SK-N-SH (cell line): ENCODE measurements around the gene RNF167. TPM values are rescaled to one million over a fixed set of nuclear protein-coding genes. Genes with fewer than 3 reads are reported as not detected.

Source experiments
- CTCF ChIA-PET: fragments of 300-600, 350-600 bp; formaldehyde crosslinking; extraction: SDS; loops from one replicate; lab custom pipeline; 2021; lab: Yijun Ruan, JAX
- POLR2A ChIA-PET: fragments of 350-600 bp; sonication (Branson Sonifier 250); formaldehyde crosslinking; extraction: SDS; loops from one replicate; lab custom pipeline; 2020; ENCODE audit warnings: antibody characterized with exemption, inconsistent platforms; lab: Yijun Ruan, JAX
- DNase-seq: peaks from one replicate; pipeline ENCODE4 v3.0.0; 2012
- H2AFZ ChIP-seq: fragments of 200-600 bp; sonication (generic); 2 replicates; pipeline ENCODE4 v1.8.1; 2016; ENCODE audit warnings: antibody characterized with exemption, mild to moderate bottlenecking, low read depth
- H3F3A ChIP-seq: fragments of 200-600 bp; sonication (generic); replicated peaks from 2 replicates; pipeline ENCODE3; 2016; ENCODE audit warnings: antibody characterized with exemption, mild to moderate bottlenecking; ENCODE audit not compliant: insufficient read depth
- H3K27ac ChIP-seq, 2 experiments: fragments of 200-500 bp in 1 of 2; fragments of 200-600 bp in 1 of 2; sonication (Bioruptor generic) in 1 of 2; sonication (generic), shearing (Covaris generic) in 1 of 2; 2 replicates each; pipeline versions ENCODE4 v1.5.1 to v1.6.1; 2014 to 2016; ENCODE audit warnings: low read depth in 2 of 2, inconsistent platforms in 1 of 2, low read length in 1 of 2, mild to moderate bottlenecking in 1 of 2, mixed read lengths in 1 of 2
- H3K27me3 ChIP-seq: fragments of 200-600 bp; sonication (generic), shearing (Covaris generic); 2 replicates; pipeline ENCODE4 v1.6.1; 2016; ENCODE audit warnings: mixed run types; ENCODE audit not compliant: insufficient read depth
- H3K36me3 ChIP-seq, 2 experiments: fragments of 200-500 bp in 1 of 2; fragments of 200-600 bp in 1 of 2; sonication (Bioruptor generic) in 1 of 2; sonication (generic) in 1 of 2; replicated peaks in 1 of 2; 2 replicates each; pipeline versions ENCODE3 to v1.5.1; 2014 to 2016; ENCODE audit warnings: low read length in 1 of 2, mild to moderate bottlenecking in 1 of 2; ENCODE audit not compliant: insufficient read depth in 2 of 2, control insufficient read depth in 1 of 2
- H3K4me1 ChIP-seq, 2 experiments: fragments of 200-500 bp in 1 of 2; fragments of 200-600 bp in 1 of 2; sonication (Bioruptor generic) in 1 of 2; sonication (generic), shearing (Covaris generic) in 1 of 2; 2 replicates each; pipeline versions ENCODE4 v1.5.1 to v1.6.1; 2014 to 2016; ENCODE audit warnings: low read depth in 1 of 2, low read length in 1 of 2, mixed run types in 1 of 2; ENCODE audit not compliant: insufficient read depth in 2 of 2, control insufficient read depth in 1 of 2
- H3K4me2 ChIP-seq: fragments of 200-600 bp; sonication (generic), shearing (Covaris generic); 2 replicates; pipeline ENCODE4 v1.6.1; 2017; ENCODE audit warnings: mixed run types
- H3K4me3 ChIP-seq, 2 experiments: fragments of 200-500 bp in 1 of 2; fragments of 200-600 bp in 1 of 2; sonication (Bioruptor generic) in 1 of 2; sonication (generic), shearing (Covaris generic) in 1 of 2; 2 replicates each; pipeline versions ENCODE4 v1.5.1 to v1.8.1; 2014 to 2016; ENCODE audit warnings: low read depth in 2 of 2, inconsistent platforms in 1 of 2, low read length in 1 of 2, mild to moderate bottlenecking in 1 of 2, mixed read lengths in 1 of 2, moderate library complexity in 1 of 2
- H3K79me2 ChIP-seq: fragments of 200-600 bp; sonication (generic); 2 replicates; pipeline ENCODE4 v1.8.1; 2017; ENCODE audit warnings: mild to moderate bottlenecking; ENCODE audit not compliant: insufficient read depth
- H3K9ac ChIP-seq: fragments of 200-600 bp; sonication (generic); 2 replicates; pipeline ENCODE4 v1.6.1; 2017; ENCODE audit warnings: mixed run types
- H3K9me2 ChIP-seq: fragments of 200-600 bp; sonication (generic); 2 replicates; pipeline ENCODE4 v1.6.1; 2017; ENCODE audit warnings: mixed run types
- H3K9me3 ChIP-seq: fragments of 200-600 bp; sonication (generic); 2 replicates; pipeline ENCODE4 v1.6.1; 2017; ENCODE audit warnings: mixed run types, mild to moderate bottlenecking, moderate library complexity
- H4K20me1 ChIP-seq: fragments of 200-600 bp; sonication (generic); 2 replicates; pipeline ENCODE4 v1.6.1; 2017; ENCODE audit warnings: mild to moderate bottlenecking, mixed run types; ENCODE audit not compliant: insufficient read depth
- CTCF ChIP-seq: fragments of 200-600 bp; sonication (generic); IDR thresholded peaks from 2 replicates; pipeline ENCODE4 v1.6.1; 2017; ENCODE audit warnings: antibody characterized with exemption, mild to moderate bottlenecking, moderate library complexity
- EP300 ChIP-seq, 2 experiments: IDR thresholded peaks; 2 replicates each; pipeline versions ENCODE4 v1.4.0 to v1.6.1; 2012; ENCODE audit warnings: borderline replicate concordance in 1 of 2, low read depth in 1 of 2, low read length in 1 of 2
- GABPA ChIP-seq: IDR thresholded peaks from 2 replicates; pipeline ENCODE4 v1.4.0; 2012; ENCODE audit warnings: low read depth, mild to moderate bottlenecking
- GATA2 ChIP-seq: sonication (generic); formaldehyde crosslinking; IDR thresholded peaks from 2 replicates; pipeline ENCODE4 v1.5.0; 2020; ENCODE audit warnings: mild to moderate bottlenecking, missing genetic modification reagents
- JUND ChIP-seq: IDR thresholded peaks from 2 replicates; pipeline ENCODE4 v1.4.0; 2012
- POLR2AphosphoS5 ChIP-seq: IDR thresholded peaks from 2 replicates; pipeline ENCODE4 v1.6.1; 2012; ENCODE audit warnings: low read depth, low read length
- RXRA ChIP-seq: IDR thresholded peaks from 2 replicates; pipeline ENCODE4 v1.4.0; 2012; ENCODE audit warnings: low read depth, mild to moderate bottlenecking, borderline replicate concordance
- USF1 ChIP-seq: IDR thresholded peaks from 2 replicates; pipeline ENCODE4 v1.4.0; 2012; ENCODE audit warnings: low read depth, borderline replicate concordance
- ZBTB33 ChIP-seq: IDR thresholded peaks from 2 replicates; pipeline ENCODE4 v1.4.0; 2012; ENCODE audit warnings: low read depth, borderline replicate concordance
- WGBS: methylation state at CpG from one replicate; pipeline ENCODE4 v1.1.6; 2017; ENCODE audit warnings: low lambda C conversion rate; 5-methylcytosine and 5-hydroxymethylcytosine counted together
- polyA plus RNA-seq, 3 experiments: library from polyadenylated mRNA; depleted of rRNA; stranded (reverse); fragments of >200 nt; gene quantifications; 2 replicates each; pipeline ENCODE4 v1.2.3, GENCODE V29; 2012

Gene RNF167
- polyA plus RNA-seq, 1 of the 3 experiments (the other 2 are of a cell fraction): 115 TPM

- no peak for TF ChIP-seq ZBTB33
- TF ChIP-seq JUND: no peak
- no peak for TF ChIP-seq POLR2AphosphoS5
- no peak for TF ChIP-seq GATA2 (CRISPR knock-in tag)
- no peak for TF ChIP-seq RXRA
- no peak for TF ChIP-seq EP300 (IDR thresholded peaks at IDR 0.05; ENCODE audit: borderline replicate concordance in 1 of 2, low read depth in 1 of 2, low read length in 1 of 2)
- TF ChIP-seq GABPA: no peak
These were observed 48.4 kb upstream of the RNF167 start (continued) for GRCh38 chr17:4891411-4892410.

- TF ChIP-seq CTCF (no peak), GABPA (no peak), USF1 (no peak)
- H3K9me2 ChIP-seq: no peaks in the 10 kb centered on the region
- H3K27me3 ChIP-seq: no peaks in the 10 kb centered on the region
- H3K4me3 ChIP-seq: no peak overlapping the region
- H3K9ac ChIP-seq: no peak overlapping the region
- WGBS: 93% methylated on average over 13 of the region's 23 CpGs
- H3F3A ChIP-seq: peaks cover 3% of the 10 kb centered on the region
- H3K27ac ChIP-seq: no peak overlapping the region
- ChIA-PET CTCF (interaction anchor here (2.0 to 16.4 kb wide), 3 partner anchors 8 to 107 kb away, joined by 4 to 235 read pairs (median 45); partner anchors contain the start of genes C17orf107, CHRNE, GLTPD2 and VMO1), POLR2A (no interaction called here)
- no peaks in the 10 kb centered on the region for H3K4me1 ChIP-seq
- H3K79me2 ChIP-seq: no peaks in the 10 kb centered on the region
- no peak overlapping the region for H3K4me2 ChIP-seq
- no peak for DNase-seq
- no peaks in the 10 kb centered on the region for H4K20me1 ChIP-seq
- no peak overlapping the region for H2AFZ ChIP-seq
- H3K36me3 ChIP-seq: peaks cover 4 to 56% of the 10 kb centered on the region in 2 experiments
- H3K9me3 ChIP-seq: no peaks in the 10 kb centered on the region
These were observed 47.4 kb upstream of the RNF167 start for GRCh38 chr17:4892499-4893221.
